ENCODE data around the gene CACNA1I. TPM values are rescaled to one million over a fixed set of nuclear protein-coding genes. Genes with fewer than 3 reads are reported as not detected.

Gene CACNA1I
- total and polyA plus RNA-seq, 2 of the 8 experiments (the other 6 are each of a cell fraction or from before 2014, with no cell fraction given), result 0.77 to 1.2 TPM

- TF ChIP-seq CBX8 (IDR thresholded peaks at IDR 0.05; ENCODE audit: borderline replicate concordance, low read depth, low read length) (no peak), POLR2A (IDR thresholded peaks at IDR 0.05; ENCODE audit: control extremely low read depth in 1 of 2, low read depth in 2 of 2, low read length in 2 of 2) (no peak; a peak in 1 of 3 replicates), SP1 (IDR thresholded peaks at IDR 0.05; ENCODE audit: low read depth, low read length) (peak; percentile 100), BCL11A (IDR thresholded peaks at IDR 0.05; ENCODE audit: low read depth in 2 of 2, low read length in 2 of 2) (no peak), TAF7 (optimal IDR thresholded peaks at IDR 0.05; ENCODE audit: borderline replicate concordance, low read depth, low read length) (peak; percentile 72), YY1 (IDR thresholded peaks at IDR 0.05; ENCODE audit: low read depth, low read length) (peak; percentile 88), SUZ12 (IDR thresholded peaks at IDR 0.05; ENCODE audit: low read length) (no peak), POU5F1 (IDR thresholded peaks at IDR 0.05; ENCODE audit: low read depth, low read length) (no peak), TCF12 (IDR thresholded peaks at IDR 0.05; ENCODE audit: low read depth, low read length) (0 out of 2 replicates have a peak, but pooled peaks have one; percentile 73), SRF (IDR thresholded peaks at IDR 0.05; ENCODE audit: low read depth, low read length) (no peak), TEAD4 (IDR thresholded peaks at IDR 0.05; ENCODE audit: low read depth, low read length) (peak; percentile 88), TAF1 (IDR thresholded peaks at IDR 0.05; ENCODE audit: low read depth, low read length) (no peak; the same call in 1 of the 2 replicates), HDAC6 (IDR thresholded peaks at IDR 0.05; ENCODE audit: low read depth, low read length) (no peak), RXRA (IDR thresholded peaks at IDR 0.05; ENCODE audit: insufficient read depth, low read depth, low read length) (no peak; the same call in 1 of the 2 replicates), SP2 (IDR thresholded peaks at IDR 0.05; ENCODE audit: low read length) (no peak), CTBP2 (IDR thresholded peaks at IDR 0.05; ENCODE audit: borderline replicate concordance, insufficient read depth, insufficient read length, low read length) (no peak), ZNF274 (IDR thresholded peaks at IDR 0.05; ENCODE audit: borderline replicate concordance, extremely low read depth, low read length) (no peak), BACH1 (IDR thresholded peaks at IDR 0.05; ENCODE audit: low read length) (no peak), SIRT6 (IDR thresholded peaks at IDR 0.05; ENCODE audit: low read length) (no peak), RBBP5 (IDR thresholded peaks at IDR 0.05; ENCODE audit: borderline replicate concordance, low read depth, low read length) (no peak), RNF2 (IDR thresholded peaks at IDR 0.05; ENCODE audit: borderline replicate concordance, low read depth, low read length, missing control alignments, poor library complexity, severe bottlenecking) (no peak), JUND (IDR thresholded peaks at IDR 0.05; ENCODE audit: low read length) (peak; percentile 78), PHF8 (conservative IDR thresholded peaks at IDR 0.05; ENCODE audit: low read depth, low read length) (no peak), MAX (IDR thresholded peaks at IDR 0.05) (peak; percentile 81), EZH2 (IDR thresholded peaks at IDR 0.05; ENCODE audit: low read depth, low read length, severe bottlenecking) (no peak)
These were observed 41.7 kb upstream of the CACNA1I start (continued) for GRCh38 chr22:39528681-39529486.
